ENCODE measurements around the gene MARK3. TPM values are rescaled to one million over a fixed set of nuclear protein-coding genes. Genes with fewer than 3 reads are reported as not detected.

Gene MARK3
- polyA plus RNA-seq, 3 donors = 29.3 to 163 (median 44.7) TPM

DNA sequence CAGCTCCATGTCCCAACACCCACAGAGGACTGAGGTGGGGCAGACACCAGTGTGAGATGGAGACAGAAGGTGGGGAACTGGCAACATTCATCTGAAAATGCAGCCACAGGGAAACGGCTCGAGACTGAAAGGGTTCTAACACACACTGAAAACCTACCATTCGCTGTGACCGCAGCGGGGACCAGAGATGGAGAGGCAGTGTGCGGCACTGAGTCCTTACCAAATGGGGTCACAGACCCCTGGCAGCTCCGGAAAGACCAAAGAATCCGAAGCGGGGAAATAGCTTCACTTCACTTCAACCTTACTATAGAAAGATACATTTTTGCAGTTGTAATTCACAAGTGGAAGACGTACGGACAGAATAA is 167.6 kb downstream of the MARK3 start:
- DNase-seq = no peak
- Histone ChIP-seq H2AFZ (ENCODE audit: insufficient read depth, low read depth, low read length, poor library complexity, severe bottlenecking) (no peak overlapping the region), H3K27ac (ENCODE audit: low read depth in 1 of 2, low read length in 2 of 2) (no peak overlapping the region), H3K4me2 (replicated peaks; ENCODE audit: extremely low read depth, low read length, poor library complexity, severe bottlenecking) (no peak overlapping the region), H4K20me1 (ENCODE audit: insufficient read depth, low read length) (peaks cover 59% of the 10 kb centered on the region), H3K4me1 (ENCODE audit: control insufficient read depth in 1 of 2, insufficient read depth in 2 of 2, low read length in 2 of 2) (no peaks in the 10 kb centered on the region), H3K27me3 (ENCODE audit: control insufficient read depth in 2 of 2, insufficient read depth in 2 of 2, low read length in 2 of 2) (no peaks in the 10 kb centered on the region), H3K9me3 (replicated peaks in 1 of 2; ENCODE audit: control insufficient read depth in 1 of 2, insufficient read depth in 1 of 2, low read length in 2 of 2) (no peaks in the 10 kb centered on the region), H3K4me3 (replicated peaks in 1 of 3; ENCODE audit: low read depth in 2 of 3, low read length in 3 of 3) (no peak overlapping the region), H3K36me3 (replicated peaks in 1 of 2; ENCODE audit: control insufficient read depth in 1 of 2, insufficient read depth in 2 of 2, low read length in 2 of 2) (peaks cover 2 to 22% of the 10 kb centered on the region in 2 donors), H3K79me2 (ENCODE audit: insufficient read depth, low read length) (peaks cover 16% of the 10 kb centered on the region), H3K9ac (ENCODE audit: insufficient read depth, low read length, poor library complexity, severe bottlenecking) (no peak overlapping the region)
- H3K27ac Mint-ChIP-seq = peak overlapping the region in 1 of 7 donors; percentile 1
- H3K27me3 Mint-ChIP-seq (ENCODE audit: low read depth in 3 of 3) = peaks cover 0 to 1% (median 0%) of the 10 kb centered on the region in 3 donors
- 97% methylated on average over 4 of the region's 11 CpGs for WGBS (ENCODE audit: insufficient coverage)
- intact Hi-C loops (cut with micrococcal nuclease) = no loop called here
- peaks cover 2% of the 10 kb centered on the region for H3K4me1 Mint-ChIP-seq
- H3K9me3 Mint-ChIP-seq = no peaks in the 10 kb centered on the region
- peaks cover 7 to 15% of the 10 kb centered on the region in 2 donors for H3K36me3 Mint-ChIP-seq
- TF ChIP-seq, protein P1, sequence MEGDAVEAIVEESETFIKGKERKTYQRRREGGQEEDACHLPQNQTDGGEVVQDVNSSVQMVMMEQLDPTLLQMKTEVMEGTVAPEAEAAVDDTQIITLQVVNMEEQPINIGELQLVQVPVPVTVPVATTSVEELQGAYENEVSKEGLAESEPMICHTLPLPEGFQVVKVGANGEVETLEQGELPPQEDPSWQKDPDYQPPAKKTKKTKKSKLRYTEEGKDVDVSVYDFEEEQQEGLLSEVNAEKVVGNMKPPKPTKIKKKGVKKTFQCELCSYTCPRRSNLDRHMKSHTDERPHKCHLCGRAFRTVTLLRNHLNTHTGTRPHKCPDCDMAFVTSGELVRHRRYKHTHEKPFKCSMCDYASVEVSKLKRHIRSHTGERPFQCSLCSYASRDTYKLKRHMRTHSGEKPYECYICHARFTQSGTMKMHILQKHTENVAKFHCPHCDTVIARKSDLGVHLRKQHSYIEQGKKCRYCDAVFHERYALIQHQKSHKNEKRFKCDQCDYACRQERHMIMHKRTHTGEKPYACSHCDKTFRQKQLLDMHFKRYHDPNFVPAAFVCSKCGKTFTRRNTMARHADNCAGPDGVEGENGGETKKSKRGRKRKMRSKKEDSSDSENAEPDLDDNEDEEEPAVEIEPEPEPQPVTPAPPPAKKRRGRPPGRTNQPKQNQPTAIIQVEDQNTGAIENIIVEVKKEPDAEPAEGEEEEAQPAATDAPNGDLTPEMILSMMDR (IDR thresholded peaks at IDR 0.05) = no peak
- no peak overlapping the region for H3K4me3 Mint-ChIP-seq

Small RNA genes lying within 50 kb of the gene (small RNA-seq; reads per million reads assigned to genes)
- gene RNU7-160P (ENCODE audit: insufficient read length, low read depth) = not detected
- gene SNORA28 (ENCODE audit: insufficient read length, low read depth) = 1,689 reads per million, percentile 99 among the genes with 10 or more reads in this experiment

Other genes with a start within 250 kb of the MARK3 start
- 100 to 1,000 TPM; 162 to 191 (median 163) TPM for gene EIF5, start 51.2 kb upstream of the MARK3 start, polyA plus RNA-seq
- 10 to 100 TPM in 1 of 3 donors, 1 to 10 TPM in 1, under 1 TPM in 1; 0.76 to 12.5 (median 2.7) TPM for gene CKB, start 137.4 kb downstream of the MARK3 start, polyA plus RNA-seq
- gene TRMT61A, start 143.8 kb downstream of the MARK3 start, polyA plus RNA-seq = 1 to 10 TPM; 2.7 to 7.1 (median 3.4) TPM
- gene BAG5, start 177.2 kb downstream of the MARK3 start, polyA plus RNA-seq = 10 to 100 TPM in 2 of 3 donors, 1 to 10 TPM in 1; 4.7 to 33.1 (median 30.1) TPM
- 10 to 100 TPM; 13.2 to 58.1 (median 52.3) TPM for gene COA8, start 177.5 kb downstream of the MARK3 start, polyA plus RNA-seq
- 100 to 1,000 TPM in 1 of 3 donors, 10 to 100 TPM in 2; 41.5 to 108 (median 46.6) TPM for gene KLC1, start 243.8 kb downstream of the MARK3 start, polyA plus RNA-seq

Data from CD14-positive monocyte (primary cell).